GM18511 (cell line): ENCODE data around the gene SH2D1A.
"Not testable (repeated sequence)": the region's sequence is repeated elsewhere in the genome, so short reads cannot be mapped to it uniquely, and the experiment has no call there.

ENCODE experiments used
- ATAC-seq: cut with Tn5 transposase; IDR thresholded peaks from one replicate; pipeline ENCODE4 v1.9.1; 2021; ENCODE audit warnings: mild to moderate bottlenecking, moderate library complexity; ENCODE audit not compliant: unreplicated experiment

SH2D1A gene

GRCh38 chrX:124348885-124349453 lies 2.6 kb downstream of the SH2D1A start:
- ATAC-seq, result no peak

- no peak for ATAC-seq
Measured at GRCh38 chrX:124354648-124355047, 8.3 kb downstream of the SH2D1A start.

- ATAC-seq, result peak; percentile 66
Measured at GRCh38 chrX:124358800-124359383, 12.5 kb downstream of the SH2D1A start.

- no peak for ATAC-seq
Measured at GRCh38 chrX:124362072-124362471, 15.7 kb downstream of the SH2D1A start.

- no peak for ATAC-seq
Measured at GRCh38 chrX:124362761-124363160, 16.4 kb downstream of the SH2D1A start.

- ATAC-seq, result no peak
Measured at GRCh38 chrX:124369722-124370121, 23.4 kb downstream of the SH2D1A start.

GRCh38 chrX:124373348-124373747 lies 27.0 kb downstream of the SH2D1A start:
- no peak for ATAC-seq

- ATAC-seq, result no peak
Measured at GRCh38 chrX:124378643-124379042, 32.3 kb downstream of the SH2D1A start.

- no peak for ATAC-seq
Measured at GRCh38 chrX:124383354-124383753, 37.0 kb downstream of the SH2D1A start.

GRCh38 chrX:124386401-124386800 lies 40.0 kb downstream of the SH2D1A start:
- no peak for ATAC-seq

GRCh38 chrX:124388562-124388961 lies 42.2 kb downstream of the SH2D1A start:
- peak; percentile 90 for ATAC-seq

- ATAC-seq, result no peak
Measured at GRCh38 chrX:124392794-124393193, 46.4 kb downstream of the SH2D1A start.

- ATAC-seq, result no peak
Measured at GRCh38 chrX:124393238-124393637, 46.9 kb downstream of the SH2D1A start.

- ATAC-seq, result no peak
Measured at GRCh38 chrX:124393659-124394058, 47.3 kb downstream of the SH2D1A start.

- peak; percentile 67 for ATAC-seq
Measured at GRCh38 chrX:124395145-124395880, 49.0 kb downstream of the SH2D1A start.

- ATAC-seq, result no peak
Measured at GRCh38 chrX:124401696-124402095, 55.3 kb downstream of the SH2D1A start.

GRCh38 chrX:124405868-124406267 lies 59.5 kb downstream of the SH2D1A start:
- ATAC-seq, result no peak

- peak; percentile 98 for ATAC-seq
Measured at GRCh38 chrX:124406294-124407014, 60.1 kb downstream of the SH2D1A start.

GRCh38 chrX:124407226-124407625 lies 60.9 kb downstream of the SH2D1A start:
- no peak for ATAC-seq

GRCh38 chrX:124408380-124408779 lies 62.0 kb downstream of the SH2D1A start:
- not testable (repeated sequence) for ATAC-seq

GRCh38 chrX:124413244-124413643 lies 66.9 kb downstream of the SH2D1A start:
- no peak for ATAC-seq

- no peak for ATAC-seq
Measured at GRCh38 chrX:124414281-124414680, 67.9 kb downstream of the SH2D1A start.
